ENCODE data around the gene RWDD4. TPM values are rescaled to one million over a fixed set of nuclear protein-coding genes. Genes with fewer than 3 reads are reported as not detected.

RWDD4 gene
- total RNA-seq, 1 donor from 2014 or later, result 14.8 TPM

GRCh38 chr4:183636503-183636902, 22.5 kb downstream of the RWDD4 start:
- Mint-ChIP-seq H3K9me3 (no peaks in the 10 kb centered on the region), H3K27ac (no peak overlapping the region), H3K36me3 (peaks cover 4% of the 10 kb centered on the region), H3K27me3 (ENCODE audit: low read depth) (no peaks in the 10 kb centered on the region), H3K4me1 (peaks cover 9% of the 10 kb centered on the region), H3K4me3 (no peak overlapping the region)
- no peak for DNase-seq (ENCODE audit: low spot score in 2 of 2, unreplicated experiment in 2 of 2)
- TF ChIP-seq, protein P1, sequence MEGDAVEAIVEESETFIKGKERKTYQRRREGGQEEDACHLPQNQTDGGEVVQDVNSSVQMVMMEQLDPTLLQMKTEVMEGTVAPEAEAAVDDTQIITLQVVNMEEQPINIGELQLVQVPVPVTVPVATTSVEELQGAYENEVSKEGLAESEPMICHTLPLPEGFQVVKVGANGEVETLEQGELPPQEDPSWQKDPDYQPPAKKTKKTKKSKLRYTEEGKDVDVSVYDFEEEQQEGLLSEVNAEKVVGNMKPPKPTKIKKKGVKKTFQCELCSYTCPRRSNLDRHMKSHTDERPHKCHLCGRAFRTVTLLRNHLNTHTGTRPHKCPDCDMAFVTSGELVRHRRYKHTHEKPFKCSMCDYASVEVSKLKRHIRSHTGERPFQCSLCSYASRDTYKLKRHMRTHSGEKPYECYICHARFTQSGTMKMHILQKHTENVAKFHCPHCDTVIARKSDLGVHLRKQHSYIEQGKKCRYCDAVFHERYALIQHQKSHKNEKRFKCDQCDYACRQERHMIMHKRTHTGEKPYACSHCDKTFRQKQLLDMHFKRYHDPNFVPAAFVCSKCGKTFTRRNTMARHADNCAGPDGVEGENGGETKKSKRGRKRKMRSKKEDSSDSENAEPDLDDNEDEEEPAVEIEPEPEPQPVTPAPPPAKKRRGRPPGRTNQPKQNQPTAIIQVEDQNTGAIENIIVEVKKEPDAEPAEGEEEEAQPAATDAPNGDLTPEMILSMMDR (IDR thresholded peaks at IDR 0.05; ENCODE audit: unreplicated experiment), result no peak

- H3K27me3 Mint-ChIP-seq (ENCODE audit: low read depth), result no peaks in the 10 kb centered on the region
- H3K9me3 Mint-ChIP-seq, result no peaks in the 10 kb centered on the region
- H3K4me3 Mint-ChIP-seq, result no peak overlapping the region
- TF ChIP-seq, protein P1 (IDR thresholded peaks at IDR 0.05; ENCODE audit: unreplicated experiment), result no peak
- no peak for DNase-seq (ENCODE audit: low spot score in 2 of 2, unreplicated experiment in 2 of 2)
- no peaks in the 10 kb centered on the region for H3K36me3 Mint-ChIP-seq
- H3K27ac Mint-ChIP-seq, result no peak overlapping the region
- peaks cover 9% of the 10 kb centered on the region for H3K4me1 Mint-ChIP-seq
Observed at GRCh38 chr4:183635741-183636140, 23.2 kb downstream of the RWDD4 start.

DNA sequence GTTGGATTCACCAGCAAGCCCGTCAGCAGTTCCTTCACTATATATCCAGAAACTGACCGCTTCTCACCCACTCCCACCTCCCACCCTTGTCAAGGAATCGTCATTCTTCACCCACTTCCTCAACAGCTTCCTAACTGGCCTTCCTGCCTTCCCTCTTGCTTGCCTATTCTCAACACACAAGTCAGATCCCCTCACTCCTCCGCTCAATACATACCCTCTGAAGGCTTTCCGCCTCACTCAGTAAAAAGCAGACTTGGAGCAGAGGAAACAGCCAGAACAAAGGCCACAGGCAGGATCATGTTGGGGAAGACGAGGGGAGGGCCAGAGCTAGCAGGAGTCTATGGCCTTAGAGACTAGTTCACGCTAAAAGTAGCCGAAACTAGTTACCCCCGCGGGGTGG, 23.7 kb downstream of the RWDD4 start:
- H3K27ac Mint-ChIP-seq, result peak overlapping the region; percentile 1
- TF ChIP-seq, protein P1 (IDR thresholded peaks at IDR 0.05; ENCODE audit: unreplicated experiment), result no peak
- no peaks in the 10 kb centered on the region for H3K9me3 Mint-ChIP-seq
- H3K36me3 Mint-ChIP-seq, result no peaks in the 10 kb centered on the region
- no peak overlapping the region for H3K4me3 Mint-ChIP-seq
- peaks cover 9% of the 10 kb centered on the region for H3K4me1 Mint-ChIP-seq
- H3K27me3 Mint-ChIP-seq (ENCODE audit: low read depth), result no peaks in the 10 kb centered on the region
- no peak for DNase-seq (ENCODE audit: low spot score in 2 of 2, unreplicated experiment in 2 of 2)

GRCh38 chr4:183633476-183634400, 25.2 kb downstream of the RWDD4 start:
- Mint-ChIP-seq H3K4me1 (peaks cover 9% of the 10 kb centered on the region), H3K4me3 (no peak overlapping the region), H3K27ac (no peak overlapping the region), H3K36me3 (no peaks in the 10 kb centered on the region), H3K9me3 (no peaks in the 10 kb centered on the region), H3K27me3 (ENCODE audit: low read depth) (peaks cover 4% of the 10 kb centered on the region)
- TF ChIP-seq, protein P1 (IDR thresholded peaks at IDR 0.05; ENCODE audit: unreplicated experiment), result no peak
- no peak for DNase-seq (ENCODE audit: low spot score in 2 of 2, unreplicated experiment in 2 of 2)

GRCh38 chr4:183632689-183633088, 26.3 kb downstream of the RWDD4 start:
- H3K27me3 Mint-ChIP-seq (ENCODE audit: low read depth), result peaks cover 9% of the 10 kb centered on the region
- TF ChIP-seq, protein P1 (IDR thresholded peaks at IDR 0.05; ENCODE audit: unreplicated experiment), result no peak

More at GRCh38 chr4:183632689-183633088, 26.3 kb downstream of the RWDD4 start:
- H3K9me3 Mint-ChIP-seq, result no peaks in the 10 kb centered on the region
- H3K27ac Mint-ChIP-seq, result no peak overlapping the region
- no peak overlapping the region for H3K4me3 Mint-ChIP-seq
- H3K4me1 Mint-ChIP-seq, result peaks cover 9% of the 10 kb centered on the region
- H3K36me3 Mint-ChIP-seq, result no peaks in the 10 kb centered on the region
- DNase-seq (ENCODE audit: low spot score in 2 of 2, unreplicated experiment in 2 of 2), result no peak

Measured in mesothelial cell of epicardium (in vitro differentiated cells).